ENCODE measurements around the gene LLGL1.

LLGL1 gene

GRCh38 chr17:18270046-18270931, 44.9 kb downstream of the LLGL1 start:
- no peak for DNase-seq (ENCODE audit: low spot score)

GRCh38 chr17:18277076-18277475, 51.6 kb downstream of the LLGL1 start:
- DNase-seq (ENCODE audit: low spot score), result no peak

- no peak for DNase-seq (ENCODE audit: low spot score)
Measured at GRCh38 chr17:18278867-18279266, 53.4 kb downstream of the LLGL1 start.

- no peak for DNase-seq (ENCODE audit: low spot score)
Measured at GRCh38 chr17:18280249-18280648, 54.8 kb downstream of the LLGL1 start.

GRCh38 chr17:18280766-18281371, 55.4 kb downstream of the LLGL1 start:
- no peak for DNase-seq (ENCODE audit: low spot score)

- DNase-seq (ENCODE audit: low spot score), result no peak
Measured at GRCh38 chr17:18281788-18282187, 56.4 kb downstream of the LLGL1 start.

GRCh38 chr17:18285296-18285695, 59.9 kb downstream of the LLGL1 start:
- DNase-seq (ENCODE audit: low spot score), result no peak

GRCh38 chr17:18291718-18292540, 66.5 kb downstream of the LLGL1 start:
- no peak for DNase-seq (ENCODE audit: low spot score)

Measured in COLO829 (cell line).